ENCODE measurements around the gene RABAC1.

The RABAC1 gene

GRCh38 chr19:41968751-41969595 is 9.9 kb upstream of the RABAC1 start:
- TF ChIP-seq CTCF (IDR thresholded peaks at IDR 0.05; ENCODE audit: borderline replicate concordance, insufficient read depth, low read depth, low read length) = no peak

GRCh38 chr19:41967054-41967783 is 8.1 kb upstream of the RABAC1 start:
- H3K4me3 ChIP-seq (ENCODE audit: low read depth, low read length) = no peak overlapping the region
- no peak for TF ChIP-seq CTCF (IDR thresholded peaks at IDR 0.05; ENCODE audit: borderline replicate concordance, insufficient read depth, low read depth, low read length)

More at GRCh38 chr19:41968751-41969595, 9.9 kb upstream of the RABAC1 start:
- no peak overlapping the region for H3K4me3 ChIP-seq (ENCODE audit: low read depth, low read length)

- no peak overlapping the region for H3K4me3 ChIP-seq (ENCODE audit: low read depth, low read length)
- TF ChIP-seq CTCF (IDR thresholded peaks at IDR 0.05; ENCODE audit: borderline replicate concordance, insufficient read depth, low read depth, low read length) = no peak
These were observed 6.0 kb upstream of the RABAC1 start for GRCh38 chr19:41965106-41965505.

GRCh38 chr19:41960973-41961372 is 1.9 kb upstream of the RABAC1 start:
- H3K4me3 ChIP-seq (ENCODE audit: low read depth, low read length) = no peak overlapping the region
- TF ChIP-seq CTCF (IDR thresholded peaks at IDR 0.05; ENCODE audit: borderline replicate concordance, insufficient read depth, low read depth, low read length) = no peak

GRCh38 chr19:41958367-41959055 is 610 bp downstream of the RABAC1 start:
- TF ChIP-seq CTCF (IDR thresholded peaks at IDR 0.05; ENCODE audit: borderline replicate concordance, insufficient read depth, low read depth, low read length) = no peak
- peak overlapping the region; percentile 74 for H3K4me3 ChIP-seq (ENCODE audit: low read depth, low read length)

GRCh38 chr19:41957838-41958366 is 1.2 kb downstream of the RABAC1 start:
- H3K4me3 ChIP-seq (ENCODE audit: low read depth, low read length) = peak overlapping the region; percentile 74

More at GRCh38 chr19:41957838-41958366, 1.2 kb downstream of the RABAC1 start:
- TF ChIP-seq CTCF (IDR thresholded peaks at IDR 0.05; ENCODE audit: borderline replicate concordance, insufficient read depth, low read depth, low read length) = peak; percentile 81
